ENCODE results near the gene RILPL1. TPM values are rescaled to one million over a fixed set of nuclear protein-coding genes. Genes with fewer than 3 reads are reported as not detected.
"Not testable (repeated sequence)": the region's sequence is repeated elsewhere in the genome, so short reads cannot be mapped to it uniquely, and the experiment has no call there.

The RILPL1 gene
- total RNA-seq, 1 donor from 2014 or later, result 6.2 TPM

DNA sequence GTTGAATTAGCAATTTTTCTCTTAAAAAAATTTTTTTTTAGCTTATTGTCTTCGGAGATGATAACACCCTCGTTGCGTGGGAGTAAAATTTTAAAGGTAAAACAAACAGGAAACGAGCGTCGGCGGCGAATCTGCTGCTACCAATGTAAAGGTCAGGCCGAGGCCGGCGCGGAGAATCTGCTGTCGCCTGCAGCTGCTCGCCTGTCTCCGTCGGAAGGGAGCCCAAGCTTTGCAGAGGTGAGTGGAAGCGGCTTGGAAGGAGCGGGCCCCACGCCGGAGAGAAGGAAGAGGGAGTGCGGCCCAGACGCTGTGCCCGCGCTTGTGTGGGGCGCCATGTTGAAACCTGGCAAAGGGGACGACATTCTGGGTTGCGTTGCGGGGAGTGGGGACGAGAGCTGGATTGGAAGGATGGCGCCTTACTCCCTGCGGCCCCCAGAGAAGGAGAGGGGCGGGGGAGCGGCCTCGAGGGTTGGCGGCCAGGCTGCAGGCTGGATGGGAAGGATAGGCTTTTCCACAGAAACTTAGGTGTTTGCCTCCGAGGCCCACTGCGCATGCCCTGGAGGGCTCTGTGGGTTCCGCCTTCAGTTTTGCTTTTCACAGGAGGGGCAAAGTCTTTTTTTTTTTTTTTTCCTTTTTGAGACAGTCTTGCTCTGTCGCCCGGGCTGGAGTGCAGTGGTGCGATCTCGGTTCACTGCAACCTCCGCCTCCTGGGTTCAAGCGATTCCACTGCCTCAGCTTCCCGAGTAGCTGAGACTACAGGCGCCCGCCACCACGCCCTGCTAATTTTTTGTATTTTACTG is 75.3 kb downstream of the RILPL1 start, which contains the start of gene SNRNP35:
TSS of gene SNRNP35 (plus strand) at position 160 of the 800 bp plus-strand sequence. CDS start 7,402 bp downstream, outside the sequence.
- Mint-ChIP-seq H3K4me1 (ENCODE audit: low read depth, unreplicated experiment) (peaks cover 11% of the 10 kb centered on the region), H3K27me3 (ENCODE audit: unreplicated experiment) (peaks cover 5% of the 10 kb centered on the region), H3K4me3 (ENCODE audit: unreplicated experiment) (peak within 1 kb of the TSS; percentile 99), H3K36me3 (ENCODE audit: unreplicated experiment) (no peaks in the 10 kb centered on the region), H3K27ac (ENCODE audit: unreplicated experiment) (peak within 1 kb of the TSS; percentile 99), H3K9me3 (ENCODE audit: unreplicated experiment) (peaks cover 11% of the 10 kb centered on the region)
- TF ChIP-seq, protein P1, sequence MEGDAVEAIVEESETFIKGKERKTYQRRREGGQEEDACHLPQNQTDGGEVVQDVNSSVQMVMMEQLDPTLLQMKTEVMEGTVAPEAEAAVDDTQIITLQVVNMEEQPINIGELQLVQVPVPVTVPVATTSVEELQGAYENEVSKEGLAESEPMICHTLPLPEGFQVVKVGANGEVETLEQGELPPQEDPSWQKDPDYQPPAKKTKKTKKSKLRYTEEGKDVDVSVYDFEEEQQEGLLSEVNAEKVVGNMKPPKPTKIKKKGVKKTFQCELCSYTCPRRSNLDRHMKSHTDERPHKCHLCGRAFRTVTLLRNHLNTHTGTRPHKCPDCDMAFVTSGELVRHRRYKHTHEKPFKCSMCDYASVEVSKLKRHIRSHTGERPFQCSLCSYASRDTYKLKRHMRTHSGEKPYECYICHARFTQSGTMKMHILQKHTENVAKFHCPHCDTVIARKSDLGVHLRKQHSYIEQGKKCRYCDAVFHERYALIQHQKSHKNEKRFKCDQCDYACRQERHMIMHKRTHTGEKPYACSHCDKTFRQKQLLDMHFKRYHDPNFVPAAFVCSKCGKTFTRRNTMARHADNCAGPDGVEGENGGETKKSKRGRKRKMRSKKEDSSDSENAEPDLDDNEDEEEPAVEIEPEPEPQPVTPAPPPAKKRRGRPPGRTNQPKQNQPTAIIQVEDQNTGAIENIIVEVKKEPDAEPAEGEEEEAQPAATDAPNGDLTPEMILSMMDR (IDR thresholded peaks at IDR 0.05; ENCODE audit: partially characterized antibody, unreplicated experiment), result no peak
- peak; percentile 80 for DNase-seq

GRCh38 chr12:123453165-123453564 is 80.4 kb downstream of the RILPL1 start:
- no peak overlapping the region for H3K4me3 Mint-ChIP-seq (ENCODE audit: unreplicated experiment)
- peaks cover 2% of the 10 kb centered on the region for H3K27me3 Mint-ChIP-seq (ENCODE audit: unreplicated experiment)
- no peaks in the 10 kb centered on the region for H3K36me3 Mint-ChIP-seq (ENCODE audit: unreplicated experiment)
- peak overlapping the region; percentile 50 for H3K27ac Mint-ChIP-seq (ENCODE audit: unreplicated experiment)
- H3K4me1 Mint-ChIP-seq (ENCODE audit: low read depth, unreplicated experiment), result no peaks in the 10 kb centered on the region
- TF ChIP-seq, protein P1 (IDR thresholded peaks at IDR 0.05; ENCODE audit: partially characterized antibody, unreplicated experiment), result no peak
- no peak for DNase-seq
- H3K9me3 Mint-ChIP-seq (ENCODE audit: unreplicated experiment), result peaks cover 7% of the 10 kb centered on the region

GRCh38 chr12:123452276-123452550 is 81.3 kb downstream of the RILPL1 start:
- H3K4me3 Mint-ChIP-seq (ENCODE audit: unreplicated experiment); H3K36me3 Mint-ChIP-seq (ENCODE audit: unreplicated experiment); H3K4me1 Mint-ChIP-seq (ENCODE audit: low read depth, unreplicated experiment); H3K27ac Mint-ChIP-seq (ENCODE audit: unreplicated experiment); DNase-seq; H3K9me3 Mint-ChIP-seq (ENCODE audit: unreplicated experiment); H3K27me3 Mint-ChIP-seq (ENCODE audit: unreplicated experiment): not testable (repeated sequence)

DNA sequence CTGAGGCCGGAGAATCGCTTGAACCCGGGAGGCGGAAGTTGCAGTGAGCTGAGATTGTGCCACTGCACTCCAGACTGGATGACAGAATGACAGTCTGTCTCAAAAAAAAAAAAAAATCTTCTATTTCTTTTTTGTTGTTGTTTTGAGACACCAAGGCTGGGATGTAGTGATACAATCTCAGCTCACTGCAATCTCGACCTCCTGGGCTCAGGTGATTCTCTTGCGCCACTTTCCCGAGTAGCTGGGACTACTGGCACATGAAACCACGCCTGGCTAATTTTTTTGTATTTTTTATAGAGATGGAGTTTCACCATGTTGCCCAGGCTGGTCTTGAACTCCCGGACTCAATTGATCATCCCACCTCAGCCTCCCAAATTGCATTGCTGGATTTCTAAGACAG is 82.9 kb downstream of the RILPL1 start:
- H3K36me3 Mint-ChIP-seq (ENCODE audit: unreplicated experiment), result no peaks in the 10 kb centered on the region
- no peaks in the 10 kb centered on the region for H3K27me3 Mint-ChIP-seq (ENCODE audit: unreplicated experiment)
- TF ChIP-seq, protein P1 (IDR thresholded peaks at IDR 0.05; ENCODE audit: partially characterized antibody, unreplicated experiment), result no peak
- no peak for DNase-seq
- peaks cover 2% of the 10 kb centered on the region for H3K9me3 Mint-ChIP-seq (ENCODE audit: unreplicated experiment)
- H3K4me3 Mint-ChIP-seq (ENCODE audit: unreplicated experiment), result no peak overlapping the region
- H3K4me1 Mint-ChIP-seq (ENCODE audit: low read depth, unreplicated experiment), result no peaks in the 10 kb centered on the region
- H3K27ac Mint-ChIP-seq (ENCODE audit: unreplicated experiment), result no peak overlapping the region

- no peaks in the 10 kb centered on the region for H3K36me3 Mint-ChIP-seq (ENCODE audit: unreplicated experiment)
- H3K27ac Mint-ChIP-seq (ENCODE audit: unreplicated experiment), result no peak overlapping the region
- DNase-seq, result no peak
- peaks cover 2% of the 10 kb centered on the region for H3K9me3 Mint-ChIP-seq (ENCODE audit: unreplicated experiment)
- no peak overlapping the region for H3K4me3 Mint-ChIP-seq (ENCODE audit: unreplicated experiment)
- TF ChIP-seq, protein P1 (IDR thresholded peaks at IDR 0.05; ENCODE audit: partially characterized antibody, unreplicated experiment), result no peak
- no peaks in the 10 kb centered on the region for H3K4me1 Mint-ChIP-seq (ENCODE audit: low read depth, unreplicated experiment)
- H3K27me3 Mint-ChIP-seq (ENCODE audit: unreplicated experiment), result no peaks in the 10 kb centered on the region
Measured at GRCh38 chr12:123449856-123450255, 83.7 kb downstream of the RILPL1 start.
